ENCODE data around the gene LCORL. TPM values are rescaled to one million over a fixed set of nuclear protein-coding genes. Genes with fewer than 3 reads are reported as not detected.

The LCORL gene
- total and polyA plus RNA-seq, 2 of the 4 experiments (the other 2 are of a cell fraction) = 2.1 to 5.0 TPM

- H2AK5ac ChIP-seq (ENCODE audit: low read depth, low read length) = no peak overlapping the region
- H3K4me2 ChIP-seq (ENCODE audit: low read depth, low read length) = no peak overlapping the region
- BruUV-seq (replicated peaks) = no TSS peak
- WGBS, 2 experiments (ENCODE audit: extremely low coverage in 2 of 2, insufficient read length in 1 of 2) = 80% methylated on average over 1 of the region's 6 CpGs; no CpG with 5 or more reads in 1 of the 2 experiments
- H3K79me1 ChIP-seq (ENCODE audit: low read depth in 1 of 2, low read length in 2 of 2) = no peaks in the 10 kb centered on the region
- no peak overlapping the region for H3K18ac ChIP-seq (ENCODE audit: low read depth, low read length)
- no peaks in the 10 kb centered on the region for H3K36me3 ChIP-seq (ENCODE audit: control insufficient read depth, insufficient read depth, low read length)
- no peak overlapping the region for H3K4me3 ChIP-seq (ENCODE audit: insufficient read depth, low read depth, low read length)
- no peak overlapping the region for H2AK9ac ChIP-seq (replicated peaks; ENCODE audit: low read depth, low read length, poor library complexity)
- H3K56ac ChIP-seq (ENCODE audit: extremely low read depth, insufficient read depth, low read length) = no peak overlapping the region
- in situ Hi-C loops (cut with MboI; ENCODE audit: low sequenced_read_pairs) = no loop called here
- H4K20me1 ChIP-seq (ENCODE audit: insufficient read depth, low read length) = no peaks in the 10 kb centered on the region
- TF ChIP-seq MAZ (IDR thresholded peaks at IDR 0.05; ENCODE audit: borderline replicate concordance, low read depth, low read length) (no peak), ELK1 (IDR thresholded peaks at IDR 0.05; ENCODE audit: borderline replicate concordance, low read depth, low read length) (no peak), BHLHE40 (IDR thresholded peaks at IDR 0.05; ENCODE audit: low read depth, low read length) (no peak), RCOR1 (IDR thresholded peaks at IDR 0.05; ENCODE audit: insufficient replicate concordance, low read length) (no peak), MXI1 (IDR thresholded peaks at IDR 0.05; ENCODE audit: borderline replicate concordance, low read depth, low read length) (no peak), MAFK (IDR thresholded peaks at IDR 0.05; ENCODE audit: low read depth, low read length) (no peak), RFX5 (IDR thresholded peaks at IDR 0.05; ENCODE audit: low read depth, low read length) (no peak), FOS (IDR thresholded peaks at IDR 0.05; ENCODE audit: low read depth, low read length) (no peak), RAD21 (IDR thresholded peaks at IDR 0.05; ENCODE audit: low read length) (no peak), CHD1 (IDR thresholded peaks at IDR 0.05; ENCODE audit: low read depth, low read length) (no peak), NFE2L2 (IDR thresholded peaks at IDR 0.05; ENCODE audit: low read depth, low read length) (no peak), CEBPB (IDR thresholded peaks at IDR 0.05; ENCODE audit: low read depth, low read length) (no peak), POLR2A (IDR thresholded peaks at IDR 0.05; ENCODE audit: low read depth, low read length) (no peak), USF2 (IDR thresholded peaks at IDR 0.05; ENCODE audit: low read depth, low read length) (no peak), CTCF (conservative IDR thresholded peaks at IDR 0.05; ENCODE audit: low read depth, low read length) (no peak), SMC3 (IDR thresholded peaks at IDR 0.05; ENCODE audit: low read depth, low read length) (no peak)
- H3K27me3 ChIP-seq (ENCODE audit: control insufficient read depth, insufficient read depth, low read length) = no peaks in the 10 kb centered on the region
- no peak overlapping the region for H4K8ac ChIP-seq (ENCODE audit: low read depth in 2 of 2, low read length in 2 of 2)
- no peak overlapping the region for H3K9ac ChIP-seq (ENCODE audit: low read depth, low read length)
- no peak overlapping the region for H2BK120ac ChIP-seq (ENCODE audit: low read depth, low read length)
- no peak overlapping the region for H2AFZ ChIP-seq (replicated peaks; ENCODE audit: low read length, poor library complexity)
- no peak overlapping the region for H3K14ac ChIP-seq (replicated peaks; ENCODE audit: low read depth, low read length)
- ATAC-seq (ENCODE audit: low read depth) (no peak), DNase-seq (no peak)
- peaks cover 3% of the 10 kb centered on the region for H3K4me1 ChIP-seq (ENCODE audit: control insufficient read depth, insufficient read depth, low read length)
- no peak overlapping the region for H2BK5ac ChIP-seq (ENCODE audit: low read depth, low read length, poor library complexity, severe bottlenecking)
- H2BK15ac ChIP-seq (ENCODE audit: low read depth, low read length) = no peak overlapping the region
- H4K91ac ChIP-seq (ENCODE audit: insufficient read depth, low read depth, low read length) = no peak overlapping the region
- H3K23ac ChIP-seq (ENCODE audit: low read depth, low read length) = no peak overlapping the region
- H3K27ac ChIP-seq (ENCODE audit: insufficient read depth, low read length) = no peak overlapping the region
- ChIA-PET CTCF (no interaction called here), POLR2A (ENCODE audit: unreplicated experiment) (no interaction called here)
- intact Hi-C loops (cut with micrococcal nuclease) = no loop called here
- no peaks in the 10 kb centered on the region for H3K9me3 ChIP-seq (ENCODE audit: control insufficient read depth, insufficient read depth, low read length)
- no peak overlapping the region for H3K4ac ChIP-seq (ENCODE audit: low read depth, low read length)
- H4K5ac ChIP-seq (ENCODE audit: low read depth, low read length) = no peak overlapping the region
- no peaks in the 10 kb centered on the region; the same call in 1 of the 2 replicates for H3K9me1 ChIP-seq (ENCODE audit: insufficient read depth, low read length)
- dilution Hi-C loops (cut with HindIII; ENCODE audit: low sequenced_read_pairs, unreplicated experiment) = no loop called here
- no peak overlapping the region for H2BK20ac ChIP-seq (ENCODE audit: low read depth, low read length)
Measured at GRCh38 chr4:18050448-18050847, 28.9 kb upstream of the LCORL start.
